Measurements from ENCODE around the gene TNFRSF6B. TPM values are rescaled to one million over a fixed set of nuclear protein-coding genes. Genes with fewer than 3 reads are reported as not detected.

TNFRSF6B gene
- total RNA-seq, 1 donor, result not detected

GRCh38 chr20:63740070-63740626 is 43.7 kb downstream of the TNFRSF6B start:
- Histone ChIP-seq H3K27me3 (ENCODE audit: insufficient read depth, low read length) (no peaks in the 10 kb centered on the region), H3K4me3 (ENCODE audit: low read length) (peak overlapping the region; percentile 39), H3K9me3 (ENCODE audit: low read depth, low read length) (no peaks in the 10 kb centered on the region), H3K4me1 (ENCODE audit: insufficient read depth, low read length) (peaks cover 47% of the 10 kb centered on the region)

DNA sequence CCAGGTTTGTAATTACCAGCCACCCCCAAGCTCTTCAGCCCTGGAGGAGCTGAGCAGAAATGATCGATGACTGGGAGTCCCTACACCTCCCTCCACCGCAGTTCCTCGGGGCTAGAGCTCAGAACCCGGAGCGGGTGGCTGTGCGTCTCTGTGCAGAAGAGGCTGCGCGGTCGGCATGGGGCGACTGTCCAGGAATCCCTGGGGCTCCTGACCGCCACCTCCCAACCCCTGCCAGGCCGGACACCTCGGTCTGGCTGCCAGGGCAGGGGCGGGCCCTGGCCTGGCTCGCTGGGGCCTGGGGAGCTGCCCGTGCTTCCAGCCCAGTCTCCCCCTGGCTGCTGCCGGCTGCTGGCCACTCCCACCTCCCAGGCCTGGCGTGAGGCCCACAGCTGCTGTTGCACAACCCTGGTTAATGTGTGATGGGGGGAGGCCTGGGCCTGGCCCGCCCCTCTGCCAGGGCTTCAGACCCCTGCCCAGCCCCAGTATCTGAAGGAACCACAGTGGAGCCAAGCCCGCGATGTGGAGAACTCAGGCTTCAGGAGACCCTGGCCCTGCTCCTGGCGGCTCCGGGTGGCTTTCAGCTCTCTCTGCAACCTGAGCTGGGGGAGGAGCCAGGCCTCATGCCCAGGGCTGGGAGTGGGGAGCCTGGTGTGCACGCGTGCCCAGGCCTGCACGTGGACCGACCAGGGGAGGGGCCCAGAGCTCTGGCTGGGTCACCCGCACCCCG is 44.3 kb downstream of the TNFRSF6B start:
- Histone ChIP-seq H3K4me1 (ENCODE audit: insufficient read depth, low read length) (peaks cover 43% of the 10 kb centered on the region), H3K4me3 (ENCODE audit: low read length) (peak overlapping the region; percentile 39), H3K27me3 (ENCODE audit: insufficient read depth, low read length) (no peaks in the 10 kb centered on the region), H3K9me3 (ENCODE audit: low read depth, low read length) (no peaks in the 10 kb centered on the region)

- H3K27me3 ChIP-seq (ENCODE audit: insufficient read depth, low read length), result no peaks in the 10 kb centered on the region
- H3K4me1 ChIP-seq (ENCODE audit: insufficient read depth, low read length), result peaks cover 37% of the 10 kb centered on the region
- no peak overlapping the region for H3K4me3 ChIP-seq (ENCODE audit: low read length)
- no peaks in the 10 kb centered on the region for H3K9me3 ChIP-seq (ENCODE audit: low read depth, low read length)
Measured at GRCh38 chr20:63741354-63741675, 44.9 kb downstream of the TNFRSF6B start.

- peaks cover 32% of the 10 kb centered on the region for H3K4me1 ChIP-seq (ENCODE audit: insufficient read depth, low read length)
- H3K4me3 ChIP-seq (ENCODE audit: low read length), result no peak overlapping the region
- no peaks in the 10 kb centered on the region for H3K27me3 ChIP-seq (ENCODE audit: insufficient read depth, low read length)
- no peaks in the 10 kb centered on the region for H3K9me3 ChIP-seq (ENCODE audit: low read depth, low read length)
Measured at GRCh38 chr20:63741676-63742380, 45.4 kb downstream of the TNFRSF6B start.

DNA sequence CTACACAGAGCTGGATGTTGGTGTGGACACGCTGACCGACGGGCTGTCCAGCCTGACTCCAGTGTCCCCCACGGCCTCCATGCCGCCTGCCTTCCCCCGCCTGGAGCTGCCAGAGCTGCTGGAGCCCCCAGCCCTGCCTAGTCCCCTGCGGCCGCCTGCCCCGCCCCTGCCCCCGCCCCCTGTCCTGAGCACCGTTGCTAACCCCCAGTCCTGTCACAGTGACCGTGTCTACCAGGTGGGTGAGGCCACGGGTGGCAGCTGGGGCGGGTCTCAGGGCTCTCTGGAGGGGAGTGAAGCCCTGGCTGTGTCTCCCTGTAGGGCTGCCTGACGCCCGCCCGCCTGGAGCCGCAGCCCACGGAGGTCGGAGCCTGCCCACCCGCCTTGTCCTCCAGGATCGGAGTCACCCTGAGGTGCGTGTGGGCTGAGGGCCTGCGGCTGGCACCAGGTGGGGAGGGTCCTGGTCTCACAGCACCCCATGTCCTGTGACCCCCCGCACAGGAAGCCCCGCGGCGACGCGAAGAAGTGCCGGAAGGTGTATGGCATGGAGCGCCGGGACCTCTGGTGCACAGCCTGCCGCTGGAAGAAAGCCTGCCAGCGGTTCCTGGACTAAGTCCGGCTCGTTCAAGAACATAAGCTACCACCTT is 46.1 kb downstream of the TNFRSF6B start:
- Histone ChIP-seq H3K4me1 (ENCODE audit: insufficient read depth, low read length) (peaks cover 26% of the 10 kb centered on the region), H3K4me3 (ENCODE audit: low read length) (no peak overlapping the region), H3K27me3 (ENCODE audit: insufficient read depth, low read length) (no peaks in the 10 kb centered on the region), H3K9me3 (ENCODE audit: low read depth, low read length) (no peaks in the 10 kb centered on the region)

- Histone ChIP-seq H3K9me3 (ENCODE audit: low read depth, low read length) (no peaks in the 10 kb centered on the region), H3K27me3 (ENCODE audit: insufficient read depth, low read length) (no peaks in the 10 kb centered on the region), H3K4me1 (ENCODE audit: insufficient read depth, low read length) (peaks cover 21% of the 10 kb centered on the region), H3K4me3 (ENCODE audit: low read length) (no peak overlapping the region)
Measured at GRCh38 chr20:63743210-63743970, 46.9 kb downstream of the TNFRSF6B start.

GRCh38 chr20:63744158-63744557 is 47.7 kb downstream of the TNFRSF6B start:
- peaks cover 14% of the 10 kb centered on the region for H3K4me1 ChIP-seq (ENCODE audit: insufficient read depth, low read length)
- H3K9me3 ChIP-seq (ENCODE audit: low read depth, low read length), result no peaks in the 10 kb centered on the region
- H3K27me3 ChIP-seq (ENCODE audit: insufficient read depth, low read length), result no peaks in the 10 kb centered on the region
- H3K4me3 ChIP-seq (ENCODE audit: low read length), result no peak overlapping the region

DNA sequence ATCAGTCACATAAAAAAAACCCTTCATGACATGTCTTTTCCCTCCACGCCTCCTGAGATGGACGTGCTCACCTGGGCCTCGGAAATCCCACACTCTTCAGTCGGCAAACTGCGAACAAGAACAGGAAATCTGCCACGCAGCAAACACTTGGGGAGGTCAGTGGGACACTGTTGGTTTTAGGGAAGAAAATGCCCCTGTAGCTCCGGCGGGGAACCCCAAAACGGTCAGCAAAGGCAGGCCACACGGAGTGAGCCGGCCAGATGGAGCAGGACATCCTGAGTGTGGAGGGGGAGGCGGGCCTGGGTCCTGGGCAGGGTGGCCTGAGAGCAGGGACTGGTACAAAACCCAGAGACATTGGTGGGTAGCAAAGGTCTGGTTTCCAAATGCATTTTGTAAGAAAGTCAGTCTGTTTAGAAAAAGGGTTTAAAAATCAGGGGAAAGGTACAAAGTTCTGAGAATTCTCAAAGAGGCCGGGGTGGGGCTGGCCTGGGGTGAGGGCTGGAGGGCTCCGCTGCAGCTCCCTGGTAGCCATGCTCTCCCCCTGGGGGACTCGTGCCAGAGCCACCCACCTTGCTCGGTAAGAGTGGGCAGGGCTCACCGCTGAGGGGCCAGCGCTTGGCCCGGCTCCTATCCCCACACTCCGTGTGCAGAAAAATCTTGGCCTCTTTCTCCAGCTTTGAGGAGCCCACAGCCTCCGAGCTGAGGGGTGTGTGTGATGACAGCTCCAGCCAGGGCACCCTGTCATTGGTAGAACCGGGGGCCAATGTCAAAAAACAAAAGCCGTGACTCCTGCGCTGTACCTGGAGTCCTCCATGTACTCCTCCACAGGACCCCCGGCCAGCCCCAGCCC is 48.3 kb downstream of the TNFRSF6B start:
- Histone ChIP-seq H3K4me1 (ENCODE audit: insufficient read depth, low read length) (peaks cover 12% of the 10 kb centered on the region), H3K4me3 (ENCODE audit: low read length) (no peak overlapping the region), H3K27me3 (ENCODE audit: insufficient read depth, low read length) (no peaks in the 10 kb centered on the region), H3K9me3 (ENCODE audit: low read depth, low read length) (no peaks in the 10 kb centered on the region)

DNA sequence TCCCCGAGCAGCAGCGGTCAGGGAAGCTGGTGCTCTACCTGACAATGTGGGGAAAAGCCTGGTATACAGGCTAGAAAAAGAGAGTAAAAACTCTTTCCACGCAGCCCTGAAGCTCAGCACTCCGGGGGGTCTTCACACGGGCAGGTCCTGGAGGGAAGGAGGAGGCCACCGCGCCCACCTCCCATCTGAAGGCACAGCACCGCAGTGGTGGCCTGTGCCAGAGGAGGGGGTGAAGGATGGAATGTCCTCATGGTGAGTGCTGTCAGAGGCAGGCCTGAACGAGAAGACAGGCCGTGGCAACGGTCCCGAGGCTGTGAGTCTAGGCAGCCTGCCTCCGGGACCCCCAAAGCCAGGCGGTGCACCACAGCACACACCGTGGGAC is 49.0 kb downstream of the TNFRSF6B start:
- Histone ChIP-seq H3K4me3 (ENCODE audit: low read length) (no peak overlapping the region), H3K9me3 (ENCODE audit: low read depth, low read length) (no peaks in the 10 kb centered on the region), H3K27me3 (ENCODE audit: insufficient read depth, low read length) (no peaks in the 10 kb centered on the region), H3K4me1 (ENCODE audit: insufficient read depth, low read length) (peaks cover 17% of the 10 kb centered on the region)

DNA sequence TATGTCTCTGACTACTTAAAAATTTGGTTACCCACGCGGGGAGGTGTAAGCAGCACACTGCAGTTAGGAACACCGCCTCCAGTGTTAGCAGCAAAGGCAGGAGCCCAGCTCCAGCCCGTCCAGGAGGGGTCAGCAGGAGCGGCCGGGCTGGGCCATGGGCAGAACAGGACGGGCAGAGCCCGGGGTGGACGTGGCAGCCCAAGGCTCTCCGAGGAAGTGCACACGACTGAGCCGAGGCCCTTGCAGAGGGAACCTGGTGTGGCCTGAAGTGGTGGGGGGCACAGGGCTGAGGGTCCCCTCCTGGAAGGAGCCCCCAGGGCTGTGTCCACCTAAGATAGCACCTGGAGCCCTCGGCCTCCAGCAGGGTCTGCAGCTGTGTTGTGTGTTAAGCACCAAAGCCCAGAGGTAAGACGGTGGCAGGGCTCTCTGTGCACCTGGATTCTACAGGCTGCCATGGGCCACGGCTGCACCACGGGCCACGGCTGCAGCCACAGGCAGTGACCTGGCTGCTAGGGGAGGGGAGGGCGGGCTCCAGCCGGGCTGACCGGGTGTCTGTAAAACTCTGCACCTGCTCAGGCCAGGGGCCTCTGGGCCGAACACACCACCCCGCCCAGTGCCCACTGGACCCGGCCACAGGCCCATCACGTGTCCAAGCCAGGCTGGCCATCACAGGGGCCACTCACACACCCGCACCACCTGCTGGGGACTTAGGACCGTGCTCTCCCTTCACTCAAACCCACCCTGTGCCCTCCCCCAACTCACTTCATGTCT is 49.7 kb downstream of the TNFRSF6B start:
- H3K9me3 ChIP-seq (ENCODE audit: low read depth, low read length), result no peaks in the 10 kb centered on the region
- H3K27me3 ChIP-seq (ENCODE audit: insufficient read depth, low read length), result no peaks in the 10 kb centered on the region
- no peak overlapping the region for H3K4me3 ChIP-seq (ENCODE audit: low read length)
- peaks cover 16% of the 10 kb centered on the region for H3K4me1 ChIP-seq (ENCODE audit: insufficient read depth, low read length)

GRCh38 chr20:63746751-63747315 is 50.4 kb downstream of the TNFRSF6B start:
- Histone ChIP-seq H3K4me1 (ENCODE audit: insufficient read depth, low read length) (peaks cover 12% of the 10 kb centered on the region), H3K27me3 (ENCODE audit: insufficient read depth, low read length) (no peaks in the 10 kb centered on the region), H3K9me3 (ENCODE audit: low read depth, low read length) (no peaks in the 10 kb centered on the region), H3K4me3 (ENCODE audit: low read length) (no peak overlapping the region)

DNA sequence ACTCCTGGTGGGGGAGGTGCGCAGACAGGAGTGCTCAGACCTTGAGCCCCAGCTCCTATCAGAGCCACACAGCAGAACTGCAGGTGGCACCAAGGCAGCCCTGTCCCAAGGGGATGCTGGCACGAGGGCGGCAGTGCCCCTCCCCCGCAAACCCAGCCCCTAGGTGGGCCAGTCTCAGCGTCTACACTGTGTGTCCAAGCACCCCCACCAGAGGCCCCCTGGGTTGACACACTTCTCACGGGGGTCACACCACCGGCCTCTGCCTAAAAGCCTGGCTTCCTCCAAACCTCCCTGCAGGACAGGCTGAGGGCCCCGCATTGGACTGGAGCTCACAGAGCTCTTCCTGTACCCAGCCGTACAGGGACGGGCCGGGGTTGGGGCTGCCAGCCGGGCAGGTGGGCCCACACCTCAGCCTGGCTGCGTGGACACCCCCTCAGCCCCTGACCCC is 51.2 kb downstream of the TNFRSF6B start:
- Histone ChIP-seq H3K4me3 (ENCODE audit: low read length) (no peak overlapping the region), H3K4me1 (ENCODE audit: insufficient read depth, low read length) (peaks cover 12% of the 10 kb centered on the region), H3K27me3 (ENCODE audit: insufficient read depth, low read length) (no peaks in the 10 kb centered on the region), H3K9me3 (ENCODE audit: low read depth, low read length) (no peaks in the 10 kb centered on the region)
